ENCODE results near the gene DMRTA2.

The DMRTA2 gene

GRCh38 chr1:50419907-50420677 lies 3.2 kb downstream of the DMRTA2 start:
- no peak overlapping the region for H3K27ac ChIP-seq
- intact Hi-C loops (cut with DNase I; ENCODE audit: low total_unique reads), result no loop called here
- peaks cover 0 to 84% (median 75%) of the 10 kb centered on the region in 4 donors for H3K4me1 ChIP-seq
- DNase-seq, result no peak
- H3K36me3 ChIP-seq, result no peaks in the 10 kb centered on the region
- H3K9me3 ChIP-seq, result no peaks in the 10 kb centered on the region
- peaks cover 0 to 100% of the 10 kb centered on the region in 2 donors for H3K27me3 ChIP-seq
- no peak for TF ChIP-seq CTCF (IDR thresholded peaks at IDR 0.05)
- no peak overlapping the region for H3K4me3 ChIP-seq

GRCh38 chr1:50419192-50419906 lies 3.9 kb downstream of the DMRTA2 start:
- Histone ChIP-seq H3K9me3 (no peaks in the 10 kb centered on the region), H3K4me1 (peaks cover 0 to 78% (median 68%) of the 10 kb centered on the region in 4 donors), H3K27me3 (peaks cover 0 to 98% of the 10 kb centered on the region in 2 donors), H3K4me3 (peak overlapping the region; percentile 22 to 47), H3K36me3 (no peaks in the 10 kb centered on the region), H3K27ac (no peak overlapping the region)
- intact Hi-C loops (cut with DNase I; ENCODE audit: low total_unique reads), result no loop called here
- TF ChIP-seq CTCF (IDR thresholded peaks at IDR 0.05), result no peak
- no peak for DNase-seq

- peaks cover 0 to 94% of the 10 kb centered on the region in 2 donors for H3K27me3 ChIP-seq
- no peak overlapping the region for H3K27ac ChIP-seq
- no peaks in the 10 kb centered on the region for H3K9me3 ChIP-seq
- peak overlapping the region; percentile 22 to 47 for H3K4me3 ChIP-seq
- TF ChIP-seq CTCF (IDR thresholded peaks at IDR 0.05), result no peak
- H3K4me1 ChIP-seq, result peaks cover 0 to 71% (median 61%) of the 10 kb centered on the region in 4 donors
- intact Hi-C loops (cut with DNase I; ENCODE audit: low total_unique reads), result no loop called here
- DNase-seq, result no peak
- H3K36me3 ChIP-seq, result no peaks in the 10 kb centered on the region
Measured at GRCh38 chr1:50418600-50419109, 4.6 kb downstream of the DMRTA2 start.

- peaks cover 0 to 5% (median 0%) of the 10 kb centered on the region in 3 donors for H3K9me3 ChIP-seq
- no peak for TF ChIP-seq CTCF (IDR thresholded peaks at IDR 0.05)
- intact Hi-C loops (cut with DNase I; ENCODE audit: low total_unique reads), result no loop called here
- H3K4me1 ChIP-seq, result peaks cover 0 to 65% (median 55%) of the 10 kb centered on the region in 4 donors
- peak overlapping the region; percentile 22 to 47 for H3K4me3 ChIP-seq
- peaks cover 0 to 90% of the 10 kb centered on the region in 2 donors for H3K27me3 ChIP-seq
- no peaks in the 10 kb centered on the region for H3K36me3 ChIP-seq
- no peak overlapping the region for H3K27ac ChIP-seq
- DNase-seq, result no peak
Measured at GRCh38 chr1:50417946-50418599, 5.2 kb downstream of the DMRTA2 start.

- Histone ChIP-seq H3K27me3 (peaks cover 0 to 84% of the 10 kb centered on the region in 2 donors), H3K4me3 (no peak overlapping the region), H3K36me3 (no peaks in the 10 kb centered on the region), H3K9me3 (peaks cover 0 to 7% (median 0%) of the 10 kb centered on the region in 3 donors), H3K4me1 (peaks cover 0 to 59% (median 51%) of the 10 kb centered on the region in 4 donors), H3K27ac (no peak overlapping the region)
- no peak for DNase-seq
- intact Hi-C loops (cut with DNase I; ENCODE audit: low total_unique reads), result no loop called here
- TF ChIP-seq CTCF (IDR thresholded peaks at IDR 0.05), result no peak
Measured at GRCh38 chr1:50417507-50417906, 5.7 kb downstream of the DMRTA2 start.

All from tibial artery (tissue), 4 donors.